Measurements from ENCODE around the gene MTR.
"Not testable (repeated sequence)": the region's sequence is repeated elsewhere in the genome, so short reads cannot be mapped to it uniquely, and the experiment has no call there.

The MTR gene

DNA sequence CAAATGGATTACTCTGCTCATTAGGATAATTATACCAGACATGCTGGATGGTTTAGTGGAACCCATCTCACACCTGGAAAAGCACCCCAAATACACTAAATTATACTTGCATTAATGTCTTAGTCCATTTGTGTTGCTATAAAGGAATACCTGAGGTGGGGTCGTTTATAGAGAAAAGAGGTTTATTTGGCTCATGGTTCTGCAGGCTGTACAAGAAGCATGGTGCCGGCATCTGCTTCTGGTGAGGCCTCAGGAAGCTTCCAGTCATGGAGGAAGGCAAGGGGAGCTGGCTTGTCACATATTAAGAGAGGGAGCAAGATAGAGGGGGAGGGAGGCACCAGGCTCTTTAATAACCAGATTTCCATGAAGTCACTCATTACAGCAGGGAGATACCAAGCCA is 113.6 kb downstream of the MTR start:
- no peak for DNase-seq

DNA sequence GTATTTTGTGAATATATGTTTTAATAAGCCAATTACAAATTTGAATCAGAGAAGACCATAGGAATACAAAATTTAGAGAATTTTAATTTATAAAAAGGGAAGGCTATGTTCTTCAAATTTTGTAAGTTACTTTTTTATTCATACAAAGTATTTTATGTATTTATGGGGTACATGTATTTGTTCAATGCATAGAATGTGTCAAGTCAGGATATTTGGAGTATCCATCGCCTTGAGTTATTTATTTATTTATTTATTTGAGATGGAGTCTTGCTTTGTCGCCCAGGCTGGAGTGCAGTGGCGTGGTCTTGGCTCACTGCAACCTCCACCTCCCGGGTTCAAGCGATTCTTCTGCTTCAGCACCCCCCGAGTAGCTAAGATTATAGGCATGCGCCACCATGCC is 116.0 kb downstream of the MTR start:
- DNase-seq: not testable (repeated sequence)

DNA sequence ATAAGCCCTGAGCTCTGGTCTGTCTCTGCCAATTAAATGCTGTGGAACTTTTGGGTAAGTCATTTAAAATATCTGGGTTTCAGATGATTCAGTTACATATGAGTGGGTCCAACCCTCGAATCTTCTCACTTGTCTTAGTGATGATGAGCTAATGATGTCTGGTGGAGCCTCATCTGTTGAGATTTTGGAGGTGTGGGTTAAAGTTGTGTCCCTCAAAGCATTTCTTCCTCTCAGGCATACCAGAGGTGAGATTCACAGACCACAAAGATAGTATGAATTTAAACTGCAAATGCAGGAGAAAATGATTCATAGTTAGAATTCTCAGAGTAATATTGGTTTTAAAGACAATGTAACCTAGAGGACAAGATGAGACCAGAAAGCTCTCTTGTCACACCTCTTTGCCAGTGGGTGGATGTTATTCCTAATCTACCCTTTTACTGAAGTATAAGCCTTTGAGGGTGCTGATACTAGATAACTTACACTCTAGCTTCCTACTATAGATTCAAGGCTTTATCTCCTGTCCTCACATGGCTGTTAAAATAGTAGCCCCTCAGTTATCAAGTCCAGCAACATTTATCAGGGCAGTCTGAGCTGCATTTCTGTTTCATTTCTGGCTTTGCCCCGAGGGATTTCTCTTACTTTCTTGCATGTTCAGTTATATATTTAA is 118.4 kb downstream of the MTR start:
- DNase-seq: peak; percentile 10

DNA sequence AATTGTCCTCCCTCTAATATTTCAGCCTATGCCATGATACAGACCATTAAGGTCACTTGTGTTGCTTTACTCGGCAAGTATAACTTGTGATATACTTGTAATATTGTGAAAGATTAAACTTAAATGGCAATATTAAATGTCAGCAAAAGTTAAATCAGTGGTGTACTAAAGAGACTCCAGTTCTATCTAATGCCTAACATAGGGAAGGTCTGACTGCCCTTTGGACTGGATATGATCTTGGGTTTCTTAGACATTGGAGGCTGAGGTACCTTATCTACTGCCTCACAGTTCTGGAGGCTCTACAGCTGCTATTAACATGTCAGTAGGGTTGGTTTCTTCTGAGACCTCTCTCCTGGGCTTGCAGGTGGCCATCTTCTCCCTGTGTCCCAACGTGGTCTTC is 119.3 kb downstream of the MTR start:
- no peak for DNase-seq

DNA sequence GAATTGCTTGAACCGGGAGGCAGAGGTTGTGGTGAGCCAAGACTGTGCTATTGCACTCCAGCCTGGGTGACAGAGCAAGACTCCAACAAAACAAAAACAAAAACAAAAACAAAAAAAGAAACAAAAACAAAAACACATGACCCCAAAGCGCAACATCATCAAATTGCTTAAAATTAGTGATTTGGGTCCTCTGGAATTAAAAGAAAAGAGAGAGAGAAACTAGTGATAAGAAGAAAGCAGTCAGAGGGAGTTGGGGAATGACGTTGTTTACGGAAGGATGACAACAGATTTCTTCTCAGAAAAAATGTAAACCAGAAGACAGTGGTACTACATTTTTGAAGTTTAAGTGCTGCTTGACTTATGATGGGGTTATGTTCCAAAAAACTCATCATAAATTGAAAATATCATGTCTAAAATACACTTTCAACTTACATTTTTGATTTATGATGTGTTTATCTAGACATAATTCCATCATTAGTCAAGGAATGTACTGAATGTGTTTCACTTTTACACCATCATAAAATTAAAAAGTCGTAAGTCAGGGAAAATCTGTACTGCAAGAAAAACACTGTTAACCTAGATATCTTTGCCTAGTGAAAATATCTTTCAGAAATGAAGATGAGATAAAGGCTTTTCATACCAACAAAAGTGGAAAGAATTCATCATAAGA is 121.2 kb downstream of the MTR start:
- no peak for DNase-seq

DNA sequence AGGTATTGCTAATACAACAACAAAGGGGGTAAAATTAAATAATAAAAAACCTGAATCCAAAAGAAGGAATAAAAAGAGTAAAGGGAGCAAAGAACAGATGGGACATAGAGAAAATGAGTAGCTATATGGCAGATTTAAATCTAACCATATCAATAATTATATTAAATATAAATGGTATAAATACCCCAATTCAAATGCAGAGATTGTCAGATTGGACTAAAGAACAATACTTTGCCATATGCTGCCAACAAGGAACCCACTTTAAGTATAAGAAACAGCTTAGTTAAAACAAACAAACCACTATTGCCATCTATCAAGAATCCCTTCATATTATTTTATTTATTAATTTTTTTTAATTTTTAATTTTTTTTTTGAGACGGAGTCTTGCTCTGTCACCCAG is 122.4 kb downstream of the MTR start:
- DNase-seq: no peak

DNA sequence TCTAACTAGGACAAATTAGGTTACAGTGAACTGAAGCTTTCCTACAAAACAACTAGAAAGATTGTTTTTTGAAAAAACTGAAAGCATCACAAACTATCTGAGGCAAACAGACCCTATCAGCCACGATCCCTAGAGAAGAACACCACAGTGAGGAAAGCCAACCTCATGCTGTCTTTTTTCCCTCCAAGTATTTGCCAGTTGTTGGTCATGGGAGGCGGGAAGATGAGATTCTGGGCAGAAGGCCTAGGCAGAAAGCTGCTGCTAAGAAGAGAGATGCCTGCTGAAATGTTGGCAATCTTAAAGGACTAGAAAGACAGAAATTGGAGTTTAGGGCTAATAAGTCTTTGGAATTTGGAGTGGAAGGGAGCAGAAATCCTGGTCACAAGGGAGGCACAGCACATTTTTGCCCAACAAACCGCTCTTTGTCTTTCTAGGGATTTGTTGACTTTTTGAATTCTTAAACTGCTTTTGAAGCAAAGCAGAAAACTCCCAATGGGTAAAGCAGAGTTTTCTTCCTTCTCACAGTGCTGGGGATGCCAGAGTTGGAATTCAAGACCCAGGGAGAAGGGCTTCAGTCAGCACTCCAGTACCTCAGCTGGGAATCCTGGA is 125.3 kb downstream of the MTR start:
- DNase-seq: no peak

DNA sequence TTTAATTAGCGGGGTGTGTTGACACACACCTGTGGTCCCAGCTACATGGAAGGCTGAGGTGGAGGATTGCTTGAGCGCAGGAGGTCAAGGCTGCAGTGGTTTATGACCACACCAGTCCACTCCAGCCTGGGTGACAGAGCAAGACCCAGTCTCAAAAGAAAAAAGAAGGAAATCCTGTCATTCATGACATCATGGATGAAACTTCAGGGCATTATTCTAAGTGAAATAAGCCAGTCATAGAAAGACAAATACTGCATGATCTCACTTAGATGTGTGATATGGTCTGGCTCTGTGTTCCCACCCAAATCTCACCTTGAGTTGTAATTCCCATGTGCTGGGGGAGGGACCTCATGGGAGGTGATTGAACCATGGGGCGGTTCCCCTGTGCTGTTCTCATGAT is 126.5 kb downstream of the MTR start:
- DNase-seq: no peak

DNA sequence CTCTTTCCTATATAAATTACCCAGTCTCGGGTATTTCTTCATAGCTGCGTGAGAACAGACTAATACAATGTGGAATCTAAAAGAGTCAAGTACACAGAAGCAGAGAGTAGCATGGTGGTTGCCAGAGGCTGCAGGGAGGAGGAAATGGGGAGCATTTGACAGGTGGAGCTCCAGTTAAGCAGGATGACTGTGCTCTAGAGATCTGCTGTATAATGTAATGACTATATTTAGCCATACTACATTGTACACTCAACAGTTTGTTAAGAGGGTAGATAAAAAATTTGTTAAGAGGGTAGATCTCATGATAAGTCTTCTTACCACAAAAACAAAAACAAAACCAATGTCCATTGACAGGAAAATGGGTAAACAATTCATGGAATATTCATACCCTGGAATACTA is 127.1 kb downstream of the MTR start:
- DNase-seq: no peak

DNA sequence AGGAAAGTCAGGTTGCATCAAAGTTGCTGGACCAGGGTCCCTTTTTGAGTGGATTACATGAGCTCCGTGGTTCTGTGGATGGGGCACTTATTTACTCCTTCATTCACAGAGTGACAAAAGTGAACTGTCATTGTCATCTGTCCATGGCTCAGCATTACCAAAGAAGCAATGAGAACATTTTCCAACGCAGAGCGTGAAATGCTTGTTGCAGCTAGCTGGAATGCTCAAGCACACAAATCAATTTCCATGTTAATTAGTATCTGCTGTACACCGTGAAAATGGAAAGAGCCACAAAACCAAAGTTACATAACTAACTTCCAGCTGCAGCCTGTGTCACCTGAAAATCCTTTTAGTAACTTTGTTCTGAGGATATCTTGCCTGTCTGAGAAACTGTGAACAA is 130.3 kb downstream of the MTR start:
- DNase-seq: no peak

DNA sequence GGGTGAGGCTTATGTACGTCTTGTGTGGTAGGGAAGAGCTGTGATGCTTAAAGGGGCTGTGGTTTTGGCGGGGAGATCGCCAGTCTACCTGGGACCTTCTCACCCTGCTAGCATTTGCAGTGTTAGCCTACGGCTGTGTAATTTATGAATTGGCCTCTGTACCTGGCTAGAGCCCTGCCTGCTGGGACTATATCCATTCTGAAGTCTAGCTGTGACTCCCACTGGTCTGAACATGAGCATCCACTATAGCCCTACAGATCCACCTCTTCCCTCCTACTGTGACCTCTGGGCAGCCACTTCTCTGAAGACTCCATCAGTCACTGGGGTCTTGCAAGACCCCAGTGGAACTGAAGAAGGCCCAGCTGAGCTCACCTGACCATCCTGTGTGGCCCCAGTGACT is 135.4 kb downstream of the MTR start:
- DNase-seq: no peak

DNA sequence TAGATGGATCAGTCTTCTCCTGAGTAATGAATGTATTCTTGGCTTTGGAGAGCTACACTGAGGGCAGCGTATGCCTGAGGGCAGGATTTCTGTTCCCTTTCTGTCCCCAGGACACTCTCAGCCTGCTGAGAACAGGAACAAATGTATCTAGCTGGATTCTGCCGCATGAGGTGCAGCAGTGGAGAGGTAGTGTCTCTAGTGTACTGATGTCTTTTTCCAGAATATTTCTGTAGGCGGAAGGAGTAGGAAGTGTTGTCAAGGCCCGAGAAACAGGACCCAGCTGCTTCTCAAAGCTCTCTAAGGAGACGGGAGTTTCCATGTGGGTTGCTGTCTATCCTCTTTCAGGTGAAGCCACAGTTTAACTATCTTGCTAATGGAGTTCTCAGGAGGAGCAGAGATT is 143.7 kb downstream of the MTR start:
- no peak for DNase-seq

DNA sequence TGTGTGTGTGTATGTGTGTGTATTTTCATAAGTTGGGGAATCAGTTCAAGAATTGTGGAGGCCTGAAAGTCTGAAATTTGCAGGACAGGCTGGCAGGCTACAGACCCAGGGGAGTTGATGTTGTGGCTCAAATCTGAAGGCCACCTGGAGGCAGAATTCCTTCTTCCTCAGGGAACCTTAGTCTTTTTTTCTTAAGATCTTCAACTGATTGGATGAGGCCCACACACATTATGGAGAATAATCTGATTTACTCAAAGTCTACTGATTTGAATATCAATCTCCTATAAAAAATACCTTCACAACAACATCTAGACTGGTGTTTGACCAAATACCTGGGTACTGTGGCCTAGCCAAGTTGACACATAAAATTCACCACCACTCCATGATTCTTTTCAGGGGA is 147.3 kb downstream of the MTR start:
- no peak for DNase-seq

DNA sequence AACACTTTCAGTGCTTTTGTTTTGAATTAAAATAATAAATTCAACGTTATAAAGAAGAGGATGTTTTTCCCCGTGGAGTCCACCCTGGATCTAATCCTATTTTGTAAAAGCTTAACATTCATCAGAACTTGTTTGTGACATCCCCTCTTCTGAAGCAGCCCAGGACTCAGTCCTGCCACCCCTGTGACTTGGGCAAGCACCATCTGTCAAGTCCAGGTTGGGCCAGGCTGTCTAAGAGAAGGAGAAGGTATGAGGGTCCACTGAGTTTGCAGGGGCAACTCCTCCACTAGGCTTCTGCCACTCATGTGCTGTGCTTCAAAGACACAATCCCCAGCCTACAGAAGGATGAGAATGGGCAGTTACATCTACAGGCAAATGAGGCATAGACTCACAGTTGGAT is 149.5 kb downstream of the MTR start:
- DNase-seq: no peak

DNA sequence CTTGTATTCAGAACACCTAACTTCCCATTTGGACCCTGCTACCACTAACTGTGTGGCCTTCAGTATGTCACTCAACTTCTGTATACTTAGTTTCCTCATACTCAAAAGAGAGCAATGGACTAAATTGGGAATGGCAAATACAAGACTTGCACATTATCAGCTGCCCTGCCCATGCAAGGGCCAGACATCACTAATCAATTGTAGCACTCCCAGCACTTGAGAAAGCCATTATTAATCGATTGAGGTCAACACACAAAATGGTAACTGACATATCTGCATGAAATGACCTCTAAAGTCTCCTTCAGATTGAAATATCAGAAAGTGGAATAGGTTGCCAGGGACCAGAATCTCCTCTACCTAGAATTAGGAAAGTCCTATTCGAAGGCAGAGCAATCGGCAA is 149.9 kb downstream of the MTR start:
- DNase-seq: no peak

DNA sequence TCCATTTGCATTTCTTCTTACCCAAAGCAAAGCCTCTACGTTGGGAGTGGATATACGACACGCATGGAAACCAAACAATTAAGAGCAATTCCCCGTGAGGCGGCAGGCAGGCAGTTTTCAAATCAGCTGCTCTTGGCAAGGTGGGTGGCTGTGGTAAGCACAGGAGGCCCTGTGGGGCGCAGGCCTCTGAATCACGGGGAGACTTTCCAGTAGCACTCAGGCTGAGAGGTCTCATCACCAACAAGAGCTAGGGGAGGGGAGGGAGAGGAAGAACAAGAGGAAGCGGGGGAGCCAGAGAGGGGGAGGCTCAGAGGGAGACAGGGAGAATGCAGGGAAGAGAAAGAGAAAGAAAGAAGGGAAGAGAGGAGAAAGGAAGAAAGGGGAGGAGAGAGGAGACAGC is 152.7 kb downstream of the MTR start:
- no peak for DNase-seq

DNA sequence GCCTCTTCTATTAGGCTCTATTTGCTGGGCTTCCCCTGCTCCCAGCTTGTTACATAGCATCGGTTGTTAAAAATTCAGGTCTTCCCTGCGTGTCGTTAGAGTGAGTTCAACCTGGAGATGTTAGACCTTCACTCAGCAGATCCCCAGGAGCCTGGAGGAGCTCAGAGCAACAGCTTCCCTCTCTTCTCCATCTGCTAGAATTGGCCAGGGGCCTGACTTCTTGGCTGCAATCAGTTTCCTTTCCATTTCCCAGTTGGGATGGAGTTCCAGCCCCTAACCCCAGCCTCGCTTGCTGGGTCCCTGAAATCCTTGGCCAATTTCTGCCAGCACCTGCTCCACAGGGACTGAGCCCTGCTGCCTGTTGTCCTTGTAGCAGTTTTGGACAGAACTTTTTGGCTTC is 153.3 kb downstream of the MTR start:
- DNase-seq: no peak

DNA sequence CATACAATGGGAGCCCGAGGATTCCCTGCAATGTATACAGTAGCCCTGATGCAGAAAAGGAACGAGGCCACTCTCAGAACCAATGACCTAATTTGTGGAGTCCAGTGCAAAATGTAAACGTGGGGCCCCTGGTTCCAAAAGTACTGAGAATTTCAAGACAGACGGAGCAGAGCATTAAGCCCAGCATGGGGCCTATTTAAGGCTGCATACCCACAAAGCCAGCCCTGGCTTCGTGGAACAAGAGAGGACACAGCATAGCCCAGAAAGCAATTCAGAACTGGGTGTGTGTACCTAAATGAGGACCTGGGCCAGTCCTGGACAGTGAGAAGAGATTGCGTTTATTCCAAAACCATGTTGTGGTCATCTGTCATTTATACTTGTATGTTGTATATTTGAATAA is 153.9 kb downstream of the MTR start:
- DNase-seq: no peak

DNA sequence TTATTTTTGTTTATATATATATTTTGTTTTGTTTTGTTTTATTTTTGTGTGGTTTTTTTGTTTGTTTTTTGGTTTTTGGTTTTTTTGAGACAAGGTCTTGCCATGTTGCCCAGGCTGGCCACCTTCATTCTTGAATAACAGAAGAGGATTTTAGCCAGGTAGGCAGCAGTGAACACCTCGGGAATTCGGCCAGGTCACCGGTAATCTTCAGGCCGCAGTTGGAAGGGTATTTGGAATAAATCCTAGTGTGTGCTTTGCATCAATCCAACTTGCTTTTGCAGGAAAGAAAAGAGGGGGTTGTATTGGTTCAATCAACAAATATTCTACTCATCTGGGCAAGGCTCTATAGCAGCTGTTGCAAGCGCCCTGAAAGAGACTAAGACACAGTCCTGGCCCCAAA is 155.3 kb downstream of the MTR start:
- no peak for DNase-seq

DNA sequence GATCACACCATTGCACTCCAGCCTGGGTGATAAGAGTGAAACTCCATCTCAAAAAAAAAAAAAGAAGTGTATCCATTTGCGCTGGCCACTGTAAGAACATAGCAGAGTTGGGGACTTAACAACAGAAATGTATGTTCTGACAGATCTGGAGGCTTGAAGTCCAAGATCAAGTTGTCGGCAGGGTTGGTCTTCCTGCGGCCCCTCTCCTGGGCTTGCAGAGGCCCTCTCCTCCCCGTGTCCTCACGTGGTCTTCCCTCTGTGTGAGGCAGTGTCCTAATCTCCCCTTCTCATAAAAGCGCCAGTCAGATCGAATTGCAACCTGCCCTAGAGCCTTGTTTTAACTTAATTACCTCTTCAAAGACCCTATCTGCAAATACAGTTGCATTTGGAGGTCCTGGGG is 156.6 kb downstream of the MTR start:
- no peak for DNase-seq

DNA sequence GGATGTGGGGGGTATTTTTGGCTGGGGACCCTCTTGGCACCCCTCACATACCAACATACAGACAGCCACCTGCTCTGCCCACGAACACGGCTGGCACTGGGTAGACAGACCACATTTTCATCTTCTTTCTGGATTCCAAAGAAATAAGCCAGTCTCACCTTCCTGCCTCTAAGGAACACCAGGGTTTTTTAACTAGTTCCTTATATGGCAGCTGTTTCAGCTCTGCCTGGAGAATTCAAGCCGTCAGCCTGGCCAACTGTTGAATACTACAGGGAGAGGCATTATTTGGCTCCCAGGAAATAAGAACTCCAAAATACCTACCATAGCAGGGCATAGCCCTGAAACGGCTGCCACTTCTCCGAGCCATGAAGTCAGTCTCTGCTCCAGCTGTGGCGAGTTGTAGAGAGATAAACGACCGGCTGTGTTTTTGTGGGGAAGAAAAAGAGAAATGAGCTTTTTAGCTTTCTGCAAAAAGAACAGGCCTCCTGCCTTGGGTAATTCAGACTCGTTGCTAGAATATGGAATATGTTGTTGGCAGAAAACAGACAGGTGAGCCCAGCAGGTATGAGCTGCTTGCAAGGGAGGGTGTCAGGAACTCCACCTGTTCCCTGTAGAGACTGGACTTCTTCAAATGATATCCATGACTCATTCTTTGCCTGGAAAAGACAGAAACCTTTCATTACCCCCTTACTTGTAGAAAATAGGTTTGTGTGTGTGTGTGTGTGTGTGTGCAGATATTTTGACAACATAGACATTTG is 157.3 kb downstream of the MTR start:
- DNase-seq: no peak

DNA sequence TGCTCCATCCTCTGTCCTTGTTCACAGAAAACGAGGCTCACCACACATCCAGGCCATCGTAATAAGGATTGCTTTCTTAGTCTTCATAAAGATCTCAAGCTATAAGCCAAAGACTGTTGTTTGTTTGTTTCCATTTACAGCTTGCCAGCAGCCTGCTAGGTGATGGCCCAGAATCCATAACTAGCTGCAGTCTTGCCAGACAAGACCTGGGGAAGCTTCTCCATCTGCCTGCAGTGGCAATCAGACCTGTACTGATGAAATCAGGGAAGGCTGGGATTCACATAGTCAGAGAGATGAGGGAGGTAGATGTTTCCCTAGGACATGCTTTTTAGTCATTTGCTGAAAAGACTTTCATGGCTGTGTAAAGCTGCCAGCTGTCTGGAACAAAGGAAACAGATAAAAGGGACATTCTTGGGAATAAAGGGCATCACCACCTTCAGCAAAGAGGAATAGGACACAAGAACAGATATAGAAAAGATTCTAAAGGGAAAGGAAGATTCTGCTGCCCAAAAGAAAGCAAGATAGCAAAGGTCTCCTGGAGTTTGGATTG is 158.1 kb downstream of the MTR start:
- DNase-seq: no peak
